NCI-H1105 (cell line): ENCODE measurements around the gene MEX3B.
"Not testable (repeated sequence)": the region's sequence is repeated elsewhere in the genome, so short reads cannot be mapped to it uniquely, and the experiment has no call there.

ENCODE experiments used
- DNase-seq: peaks from one replicate; lab custom pipeline; 2025; lab: John Stamatoyannopoulos, UW

Gene MEX3B

GRCh38 chr15:82048811-82049210 is 3.0 kb upstream of the MEX3B start:
- no peak for DNase-seq

GRCh38 chr15:82047453-82048400 is 1.9 kb upstream of the MEX3B start:
- no peak for DNase-seq

GRCh38 chr15:82046666-82047452 is 1.0 kb upstream of the MEX3B start:
- DNase-seq: peak; percentile 94

GRCh38 chr15:82045179-82045891 is 483 bp downstream of the MEX3B start:
- DNase-seq: no peak

- DNase-seq: no peak
These were observed 1.2 kb downstream of the MEX3B start for GRCh38 chr15:82044373-82045178.

- no peak for DNase-seq
These were observed 1.9 kb downstream of the MEX3B start for GRCh38 chr15:82043796-82044372.

- no peak for DNase-seq
These were observed 2.6 kb downstream of the MEX3B start for GRCh38 chr15:82043130-82043673.

- peak; percentile 68 for DNase-seq
These were observed 5.0 kb downstream of the MEX3B start for GRCh38 chr15:82040862-82041261.

- no peak for DNase-seq
These were observed 5.4 kb downstream of the MEX3B start for GRCh38 chr15:82040390-82040789.

GRCh38 chr15:82039871-82040270 is 5.9 kb downstream of the MEX3B start:
- DNase-seq: no peak

- DNase-seq: no peak
These were observed 9.4 kb downstream of the MEX3B start for GRCh38 chr15:82036461-82036860.

- no peak for DNase-seq
These were observed 13.9 kb downstream of the MEX3B start for GRCh38 chr15:82031871-82032270.

GRCh38 chr15:82030176-82030575 is 15.6 kb downstream of the MEX3B start:
- DNase-seq: no peak

GRCh38 chr15:82028163-82028562 is 17.7 kb downstream of the MEX3B start:
- DNase-seq: not testable (repeated sequence)

GRCh38 chr15:82021992-82022391 is 23.8 kb downstream of the MEX3B start:
- peak; percentile 79 for DNase-seq

- no peak for DNase-seq
These were observed 25.0 kb downstream of the MEX3B start for GRCh38 chr15:82020625-82021394.

- no peak for DNase-seq
These were observed 27.6 kb downstream of the MEX3B start for GRCh38 chr15:82018201-82018600.

GRCh38 chr15:82017656-82018055 is 28.2 kb downstream of the MEX3B start:
- DNase-seq: no peak

GRCh38 chr15:82014989-82015388 is 30.8 kb downstream of the MEX3B start:
- DNase-seq: no peak

- no peak for DNase-seq
These were observed 32.9 kb downstream of the MEX3B start for GRCh38 chr15:82012908-82013307.
